Chondrocyte (in vitro differentiated cells): ENCODE results near the gene GABPB1. TPM values are rescaled to one million over a fixed set of nuclear protein-coding genes. Genes with fewer than 3 reads are reported as not detected.

Experiments used
- DNase-seq: peaks from one replicate; pipeline ENCODE4 v3.0.0; 2021; ENCODE audit warnings: mixed read lengths, low spot score
- H3K27ac Mint-ChIP-seq: one replicate; pipeline ENCODE4 v1.8.0; 2021; ENCODE audit warnings: mild to moderate bottlenecking, moderate library complexity, mixed read lengths; ENCODE audit not compliant: unreplicated experiment
- H3K27me3 Mint-ChIP-seq: 2 replicates; pipeline ENCODE4 v1.8.0; 2021; ENCODE audit warnings: low read depth, mixed read lengths
- H3K36me3 Mint-ChIP-seq: 2 replicates; pipeline ENCODE4 v1.8.0; 2021; ENCODE audit warnings: low read depth, mixed read lengths
- H3K4me1 Mint-ChIP-seq: 2 replicates; pipeline ENCODE4 v1.8.0; 2021; ENCODE audit warnings: low read depth, mild to moderate bottlenecking, mixed read lengths
- H3K4me3 Mint-ChIP-seq: one replicate; pipeline ENCODE4 v1.8.0; 2021; ENCODE audit warnings: mild to moderate bottlenecking, moderate library complexity, mixed read lengths; ENCODE audit not compliant: unreplicated experiment
- H3K9me3 Mint-ChIP-seq: 2 replicates; pipeline ENCODE4 v1.8.0; 2021; ENCODE audit warnings: low read depth, mixed read lengths
- CTCF ChIP-seq: fragments of 200-600 bp; sonication (generic); IDR thresholded peaks from 2 replicates; pipeline ENCODE4 v1.5.0; 2021; ENCODE audit warnings: antibody characterized with exemption, mild to moderate bottlenecking, moderate library complexity
- total RNA-seq: library from RNA; stranded (reverse); gene quantifications from 3 replicates; pipeline ENCODE4 v1.2.1, GENCODE V29; 2021

The GABPB1 gene
- total RNA-seq, 1 donor from 2014 or later: 18.1 TPM

DNA sequence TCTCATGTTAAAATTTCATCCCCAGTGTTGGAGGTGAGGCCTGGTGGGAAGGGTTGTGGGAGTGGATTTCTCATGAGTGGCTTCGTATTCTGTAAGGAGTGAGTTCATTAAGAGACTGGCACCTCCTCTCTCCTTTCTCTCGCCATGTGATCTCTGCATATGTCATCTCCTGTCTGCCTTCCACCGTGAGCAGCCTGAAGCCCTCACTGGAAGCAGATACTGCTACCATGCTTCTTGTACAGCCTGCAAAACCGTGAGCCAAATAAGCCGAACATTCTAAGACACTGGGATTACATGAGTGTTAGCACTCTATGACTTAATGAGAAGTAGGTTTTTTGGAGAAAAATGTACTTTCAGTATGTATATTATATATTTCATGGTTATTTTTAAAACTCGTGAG, 6.8 kb upstream of the GABPB1 start:
- H3K4me3 Mint-ChIP-seq: no peak overlapping the region
- peaks cover 8% of the 10 kb centered on the region for H3K4me1 Mint-ChIP-seq
- no peak for TF ChIP-seq CTCF
- DNase-seq: no peak
- H3K36me3 Mint-ChIP-seq: peaks cover 9% of the 10 kb centered on the region
- H3K27me3 Mint-ChIP-seq: no peaks in the 10 kb centered on the region
- H3K9me3 Mint-ChIP-seq: no peaks in the 10 kb centered on the region
- no peak overlapping the region for H3K27ac Mint-ChIP-seq

- Mint-ChIP-seq H3K36me3 (peaks cover 11% of the 10 kb centered on the region), H3K4me1 (peaks cover 23% of the 10 kb centered on the region), H3K27ac (no peak overlapping the region), H3K4me3 (no peak overlapping the region), H3K27me3 (no peaks in the 10 kb centered on the region), H3K9me3 (no peaks in the 10 kb centered on the region)
- DNase-seq: no peak
- TF ChIP-seq CTCF: peak; percentile 70
These were observed 3.8 kb upstream of the GABPB1 start for GRCh38 chr15:50358845-50359244.

DNA sequence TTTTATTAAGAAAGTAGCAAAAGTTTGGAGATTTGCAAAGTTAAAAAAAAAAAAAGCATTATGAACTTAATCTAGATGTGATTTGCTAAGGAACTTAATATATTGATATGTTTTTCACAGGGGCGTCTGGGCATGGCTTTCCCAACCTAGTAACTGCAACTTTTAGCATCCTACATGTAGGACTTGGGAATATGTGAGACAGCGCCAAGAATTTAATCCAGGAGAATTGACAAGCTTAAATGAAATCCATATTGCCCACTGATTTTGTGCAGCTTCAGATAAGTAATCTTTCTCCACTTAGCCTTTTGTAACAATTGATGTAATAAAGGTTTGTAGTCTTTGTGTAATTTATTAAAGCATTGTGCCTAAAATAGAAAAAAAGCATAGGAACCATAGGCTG, 982 bp upstream of the GABPB1 start:
- peaks cover 10% of the 10 kb centered on the region for H3K36me3 Mint-ChIP-seq
- H3K9me3 Mint-ChIP-seq: no peaks in the 10 kb centered on the region
- no peaks in the 10 kb centered on the region for H3K27me3 Mint-ChIP-seq
- H3K27ac Mint-ChIP-seq: peak overlapping the region; percentile 100
- no peak for DNase-seq
- H3K4me1 Mint-ChIP-seq: peaks cover 46% of the 10 kb centered on the region
- H3K4me3 Mint-ChIP-seq: peak overlapping the region; percentile 76
- no peak for TF ChIP-seq CTCF

- Mint-ChIP-seq H3K4me1 (peaks cover 50% of the 10 kb centered on the region), H3K27ac (peak overlapping the region; percentile 100), H3K27me3 (no peaks in the 10 kb centered on the region), H3K4me3 (peak overlapping the region; percentile 76), H3K36me3 (peaks cover 10% of the 10 kb centered on the region), H3K9me3 (no peaks in the 10 kb centered on the region)
- no peak for DNase-seq
- no peak for TF ChIP-seq CTCF
These were observed 564 bp upstream of the GABPB1 start for GRCh38 chr15:50355619-50355905.

GRCh38 chr15:50353975-50354837, 792 bp downstream of the GABPB1 start:
- H3K4me1 Mint-ChIP-seq: peaks cover 55% of the 10 kb centered on the region
- H3K9me3 Mint-ChIP-seq: no peaks in the 10 kb centered on the region
- peak overlapping the region; percentile 100 for H3K27ac Mint-ChIP-seq
- no peak for DNase-seq
- TF ChIP-seq CTCF: no peak
- peaks cover 10% of the 10 kb centered on the region for H3K36me3 Mint-ChIP-seq
- no peaks in the 10 kb centered on the region for H3K27me3 Mint-ChIP-seq
- H3K4me3 Mint-ChIP-seq: peak overlapping the region; percentile 76
